Choroid plexus epithelial cell (primary cell): ENCODE measurements around the gene FMO2.

Experiments
- DNase-seq: peaks from one replicate; pipeline ENCODE4 v3.0.0-alpha.2; 2010; ENCODE audit warnings: low read depth
- H3K4me3 ChIP-seq: 2 replicates; pipeline ENCODE4 v1.5.1; 2011; ENCODE audit warnings: low read depth, mild to moderate bottlenecking, control low read depth, low read length, moderate library complexity
- TF ChIP-seq, protein P1 (sequence below): conservative IDR thresholded peaks from 2 replicates; pipeline ENCODE4 v1.5.1; 2011; ENCODE audit warnings: low read depth, mild to moderate bottlenecking, control low read depth, inconsistent platforms, low read length, moderate library complexity

The FMO2 gene

DNA sequence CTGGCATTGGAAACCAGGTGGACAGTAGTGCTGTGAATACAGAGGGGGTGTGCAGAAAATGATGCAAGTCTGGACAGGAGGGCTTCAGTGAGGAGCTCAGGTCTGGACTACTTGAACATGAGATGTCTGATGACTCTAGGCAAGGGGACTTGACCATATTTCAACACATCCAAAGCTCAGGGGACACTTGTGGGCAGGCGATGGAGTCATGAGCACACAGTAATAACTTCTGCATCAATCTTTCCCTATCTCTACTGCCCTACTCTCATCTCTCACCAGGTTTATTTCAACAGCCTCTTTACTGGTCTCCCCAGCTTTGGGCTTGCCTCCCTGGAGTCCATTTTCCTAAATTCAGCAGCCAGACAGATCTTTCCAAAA, 21.9 kb downstream of the FMO2 start:
- H3K4me3 ChIP-seq = no peak overlapping the region
- no peak for DNase-seq
- TF ChIP-seq, protein P1, sequence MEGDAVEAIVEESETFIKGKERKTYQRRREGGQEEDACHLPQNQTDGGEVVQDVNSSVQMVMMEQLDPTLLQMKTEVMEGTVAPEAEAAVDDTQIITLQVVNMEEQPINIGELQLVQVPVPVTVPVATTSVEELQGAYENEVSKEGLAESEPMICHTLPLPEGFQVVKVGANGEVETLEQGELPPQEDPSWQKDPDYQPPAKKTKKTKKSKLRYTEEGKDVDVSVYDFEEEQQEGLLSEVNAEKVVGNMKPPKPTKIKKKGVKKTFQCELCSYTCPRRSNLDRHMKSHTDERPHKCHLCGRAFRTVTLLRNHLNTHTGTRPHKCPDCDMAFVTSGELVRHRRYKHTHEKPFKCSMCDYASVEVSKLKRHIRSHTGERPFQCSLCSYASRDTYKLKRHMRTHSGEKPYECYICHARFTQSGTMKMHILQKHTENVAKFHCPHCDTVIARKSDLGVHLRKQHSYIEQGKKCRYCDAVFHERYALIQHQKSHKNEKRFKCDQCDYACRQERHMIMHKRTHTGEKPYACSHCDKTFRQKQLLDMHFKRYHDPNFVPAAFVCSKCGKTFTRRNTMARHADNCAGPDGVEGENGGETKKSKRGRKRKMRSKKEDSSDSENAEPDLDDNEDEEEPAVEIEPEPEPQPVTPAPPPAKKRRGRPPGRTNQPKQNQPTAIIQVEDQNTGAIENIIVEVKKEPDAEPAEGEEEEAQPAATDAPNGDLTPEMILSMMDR = no peak

DNA sequence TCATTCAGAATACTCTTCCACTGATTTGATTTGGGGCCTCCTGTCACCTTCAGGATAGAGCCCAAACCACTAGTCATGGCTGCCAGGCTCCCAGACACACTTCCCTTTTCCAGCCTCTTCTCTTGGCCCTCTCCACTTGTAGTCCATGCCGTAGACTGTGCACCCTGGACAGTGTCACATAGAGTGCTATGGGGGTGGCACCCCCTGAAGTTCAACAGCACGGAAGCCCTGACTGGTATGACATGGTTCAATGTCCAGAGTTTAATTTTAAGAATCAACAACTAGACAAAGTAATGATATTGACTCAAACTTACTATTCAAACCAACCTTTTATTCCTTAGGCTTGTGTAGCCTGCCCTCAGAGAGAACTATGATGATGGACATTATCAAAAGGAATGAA, 22.3 kb downstream of the FMO2 start:
- H3K4me3 ChIP-seq = no peak overlapping the region
- DNase-seq = no peak
- TF ChIP-seq, protein P1 = no peak

DNA sequence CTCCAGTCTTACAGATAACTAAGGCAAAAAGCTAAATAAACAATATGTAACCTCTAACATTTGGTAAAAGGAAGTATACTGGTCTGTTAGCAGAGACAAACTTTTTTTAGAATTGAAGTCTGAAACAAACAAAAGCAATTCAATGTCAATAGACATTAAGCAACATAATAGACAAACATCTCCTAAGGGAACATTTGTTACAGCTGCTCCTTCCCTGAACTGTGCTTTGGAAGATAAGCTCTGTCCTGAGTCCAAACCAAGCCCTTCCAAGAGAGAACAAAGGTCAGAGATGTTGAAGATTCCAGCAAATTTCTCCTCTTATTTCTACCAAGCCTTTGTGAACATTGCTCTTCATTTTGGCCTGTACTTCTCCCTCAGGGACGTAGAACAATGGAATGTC, 25.3 kb downstream of the FMO2 start:
- no peak overlapping the region for H3K4me3 ChIP-seq
- TF ChIP-seq, protein P1 = no peak
- DNase-seq = peak; percentile 30

DNA sequence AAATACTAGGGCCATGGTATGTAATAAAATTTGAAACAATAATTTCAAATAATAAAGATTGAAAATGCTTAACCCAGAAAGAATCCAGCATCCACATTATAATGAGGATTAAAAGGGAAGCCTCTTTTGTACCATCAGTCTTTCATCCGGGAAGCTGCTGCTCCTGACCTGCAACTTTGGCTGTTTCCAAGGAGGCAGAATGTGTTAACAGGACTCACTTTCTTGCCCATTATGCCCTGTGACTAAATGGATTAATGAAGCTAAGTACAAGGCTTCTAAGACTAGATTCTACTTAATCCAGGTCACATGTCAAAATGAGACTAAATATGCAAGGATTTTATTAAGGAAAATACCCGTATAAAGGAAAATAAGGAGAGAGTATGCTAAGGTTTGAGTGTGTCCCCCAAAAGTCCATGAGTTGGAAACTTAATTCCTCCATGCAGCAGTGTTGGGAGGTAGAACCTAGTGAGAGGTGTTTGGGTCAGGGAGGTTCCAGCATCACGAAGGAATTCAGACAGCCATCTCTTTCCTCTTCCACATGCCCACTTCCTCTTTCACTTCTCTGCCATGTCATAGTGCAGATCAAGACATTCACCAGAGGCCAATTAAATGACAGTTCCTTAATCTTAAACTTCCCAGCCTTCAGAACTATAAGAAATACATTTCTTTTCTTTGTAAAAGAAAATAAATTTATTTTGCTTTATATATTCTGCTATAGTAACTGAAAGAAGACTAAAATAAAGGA, 27.7 kb downstream of the FMO2 start:
- TF ChIP-seq, protein P1 = no peak
- no peak overlapping the region for H3K4me3 ChIP-seq
- DNase-seq = no peak

DNA sequence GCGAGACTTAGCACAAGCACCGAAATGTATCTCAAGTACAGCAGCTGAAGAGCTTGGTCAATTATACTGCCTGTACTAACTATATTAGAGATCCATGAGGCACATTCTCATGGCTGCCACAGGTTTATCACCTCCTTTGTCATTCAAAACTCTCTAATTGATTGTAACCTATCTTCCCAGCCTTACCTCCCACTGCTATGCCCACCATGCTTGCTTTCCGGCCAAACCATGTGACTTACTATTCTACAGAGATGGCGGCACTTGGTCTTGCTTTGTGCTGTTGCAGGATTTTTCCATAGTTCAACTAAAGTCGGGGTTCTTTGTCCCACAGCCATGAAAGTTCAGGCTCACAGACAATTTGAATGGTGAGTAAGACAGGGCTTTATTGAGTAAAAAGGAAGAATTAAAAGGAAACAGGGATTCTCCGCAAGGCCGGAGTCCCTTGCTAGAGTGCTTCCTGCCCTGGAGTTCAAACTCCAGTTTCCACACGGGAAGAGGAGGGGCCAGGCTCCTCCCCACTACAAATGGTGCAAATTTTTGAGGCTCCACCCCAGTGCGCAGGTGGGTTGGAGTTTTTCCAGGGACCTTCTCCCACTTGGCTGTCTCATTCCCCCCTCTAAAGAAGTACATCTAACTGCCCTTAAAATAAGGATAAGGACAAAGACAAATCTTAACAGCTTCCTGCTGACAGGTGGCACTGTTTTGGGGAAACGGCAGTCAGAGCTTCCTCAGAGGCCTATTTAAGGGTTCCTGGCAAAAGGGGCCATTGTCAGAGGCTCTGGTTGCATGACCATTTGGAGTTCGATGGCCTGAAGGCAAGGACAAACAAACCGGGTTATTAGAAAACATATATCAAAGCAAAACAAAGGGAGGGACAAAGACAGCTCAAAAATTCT, 28.7 kb downstream of the FMO2 start:
- no peak for DNase-seq
- H3K4me3 ChIP-seq = no peak overlapping the region
- TF ChIP-seq, protein P1 = no peak

DNA sequence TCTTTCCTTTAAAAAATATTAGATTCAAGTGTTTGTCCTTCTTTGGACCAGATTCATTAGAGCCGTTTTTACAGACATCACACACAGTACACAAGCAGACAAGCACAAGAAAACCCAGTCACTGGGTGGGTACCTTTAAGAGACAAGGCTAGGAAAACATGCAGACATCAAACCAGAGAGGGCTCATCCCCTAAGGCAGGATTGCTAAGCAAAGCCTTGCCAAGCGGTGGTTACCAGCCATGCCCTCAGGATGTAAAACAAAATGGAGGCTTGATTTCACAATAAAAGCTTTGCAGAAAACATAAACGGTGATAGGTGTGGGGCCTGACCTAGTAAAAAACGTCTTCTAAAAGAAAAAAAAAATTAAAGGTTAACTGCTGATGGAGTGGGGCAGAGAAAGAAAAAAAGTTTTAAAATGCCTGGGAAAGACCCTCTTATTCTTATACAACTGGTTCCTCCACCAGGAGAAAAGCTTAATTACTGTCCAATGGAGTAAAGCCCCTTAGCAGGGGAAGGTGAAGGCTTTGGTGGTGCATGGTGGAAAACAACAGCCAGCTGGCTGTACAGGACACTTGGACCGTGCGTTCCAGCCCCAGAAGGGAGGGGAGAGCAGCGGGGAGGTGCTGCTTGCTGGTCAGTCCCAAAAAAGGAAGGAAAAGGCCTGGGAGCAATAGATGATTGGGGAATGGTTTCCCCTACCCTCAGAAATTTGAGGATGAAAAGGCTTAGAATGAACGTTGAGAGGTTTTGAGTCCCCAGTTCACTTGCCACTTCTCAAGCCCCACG, 32.8 kb downstream of the FMO2 start:
- H3K4me3 ChIP-seq = no peak overlapping the region
- TF ChIP-seq, protein P1 = no peak
- DNase-seq = no peak
